DOHH2 (cell line): ENCODE results near the gene AGTRAP.

Source experiments
- H3F3A ChIP-seq: fragments of 200-600 bp; sonication (generic), shearing (Covaris generic); 2 replicates; pipeline ENCODE4 v1.6.0; 2016; ENCODE audit warnings: antibody characterized with exemption, mild to moderate bottlenecking; ENCODE audit not compliant: control insufficient read depth, insufficient read depth
- H3K27ac ChIP-seq: fragments of 200-600 bp; sonication (generic); 2 replicates; pipeline ENCODE4 v1.5.1; 2014; ENCODE audit warnings: low read depth, mild to moderate bottlenecking, low read length, moderate library complexity
- H3K27me3 ChIP-seq: fragments of 200-600 bp; sonication (generic); 2 replicates; pipeline ENCODE4 v1.6.1; 2014; ENCODE audit warnings: mild to moderate bottlenecking, low read length, mixed read lengths; ENCODE audit not compliant: control insufficient read depth
- H3K36me3 ChIP-seq: fragments of 200-600 bp; sonication (generic); 2 replicates; pipeline ENCODE4 v1.6.1; 2014; ENCODE audit warnings: mild to moderate bottlenecking, low read length, moderate library complexity, mixed read lengths; ENCODE audit not compliant: control insufficient read depth
- H3K4me1 ChIP-seq: fragments of 200-600 bp; sonication (generic); 2 replicates; pipeline ENCODE4 v1.6.1; 2014; ENCODE audit warnings: mild to moderate bottlenecking, low read length, mixed read lengths; ENCODE audit not compliant: control insufficient read depth
- H3K4me2 ChIP-seq: fragments of 200-600 bp; sonication (generic); 2 replicates; pipeline ENCODE4 v1.6.0; 2014; ENCODE audit warnings: mild to moderate bottlenecking, low read length, moderate library complexity
- H3K4me3 ChIP-seq: fragments of 200-600 bp; sonication (generic); 2 replicates; pipeline ENCODE4 v1.5.1; 2014; ENCODE audit warnings: mild to moderate bottlenecking, low read length, mixed read lengths
- H3K79me2 ChIP-seq: fragments of 200-600 bp; sonication (generic); 2 replicates; pipeline ENCODE4 v1.6.1; 2014; ENCODE audit warnings: mild to moderate bottlenecking, low read length, mixed read lengths; ENCODE audit not compliant: control insufficient read depth
- H3K9me2 ChIP-seq: fragments of 200-600 bp; sonication (generic); replicated peaks from 2 replicates; pipeline ENCODE4 v1.6.1; 2014; ENCODE audit warnings: mild to moderate bottlenecking, low read length, mixed read lengths; ENCODE audit not compliant: control insufficient read depth
- H3K9me3 ChIP-seq: fragments of 200-600 bp; sonication (generic); 2 replicates; pipeline ENCODE4 v1.6.1; 2014; ENCODE audit warnings: antibody characterized with exemption, low read length, mixed read lengths; ENCODE audit not compliant: control insufficient read depth, insufficient read depth
- H4K20me1 ChIP-seq: fragments of 200-600 bp; sonication (generic); 2 replicates; pipeline ENCODE4 v1.6.0; 2014; ENCODE audit warnings: low read depth, mild to moderate bottlenecking, antibody characterized with exemption, low read length, moderate library complexity; ENCODE audit not compliant: control insufficient read depth, insufficient read depth
- CTCF ChIP-seq: fragments of 200-600 bp; sonication (generic); IDR thresholded peaks from one replicate; pipeline ENCODE4 v1.5.1; 2014; ENCODE audit warnings: antibody characterized with exemption, mild to moderate bottlenecking, low read depth, low read length; ENCODE audit not compliant: poor library complexity, severe bottlenecking
- EZH2phosphoT487 ChIP-seq: fragments of 200-600 bp; sonication (generic); IDR thresholded peaks from 2 replicates; pipeline ENCODE4 v1.6.1; 2017; ENCODE audit warnings: borderline replicate concordance, mild to moderate bottlenecking, antibody characterized with exemption, low read length, moderate library complexity, mixed read lengths

The AGTRAP gene

DNA sequence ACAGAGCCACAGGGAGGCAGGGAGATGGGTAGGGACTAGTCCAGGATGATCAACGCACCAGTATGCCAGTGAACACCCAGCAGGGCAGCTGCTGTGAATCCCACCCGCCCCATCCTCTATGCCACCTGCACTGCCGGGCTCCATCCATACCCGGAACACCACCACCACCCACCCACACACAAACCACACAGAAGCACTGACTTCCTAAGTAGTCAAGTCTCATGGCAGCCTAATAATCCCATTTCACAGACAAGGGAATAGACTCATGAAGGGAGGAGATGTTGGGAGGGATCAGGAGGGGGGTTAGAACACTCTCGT, 38.1 kb upstream of the AGTRAP start:
- TF ChIP-seq CTCF (no peak), EZH2phosphoT487 (no peak)
- H3K4me2 ChIP-seq, result no peak overlapping the region
- no peak overlapping the region for H3K4me3 ChIP-seq
- no peaks in the 10 kb centered on the region for H4K20me1 ChIP-seq
- no peaks in the 10 kb centered on the region for H3K36me3 ChIP-seq
- H3K4me1 ChIP-seq, result no peaks in the 10 kb centered on the region
- peaks cover 29% of the 10 kb centered on the region for H3K27me3 ChIP-seq
- H3K9me3 ChIP-seq, result no peaks in the 10 kb centered on the region
- H3K27ac ChIP-seq, result no peak overlapping the region
- no peaks in the 10 kb centered on the region for H3F3A ChIP-seq
- H3K9me2 ChIP-seq, result no peaks in the 10 kb centered on the region
- H3K79me2 ChIP-seq, result no peaks in the 10 kb centered on the region

DNA sequence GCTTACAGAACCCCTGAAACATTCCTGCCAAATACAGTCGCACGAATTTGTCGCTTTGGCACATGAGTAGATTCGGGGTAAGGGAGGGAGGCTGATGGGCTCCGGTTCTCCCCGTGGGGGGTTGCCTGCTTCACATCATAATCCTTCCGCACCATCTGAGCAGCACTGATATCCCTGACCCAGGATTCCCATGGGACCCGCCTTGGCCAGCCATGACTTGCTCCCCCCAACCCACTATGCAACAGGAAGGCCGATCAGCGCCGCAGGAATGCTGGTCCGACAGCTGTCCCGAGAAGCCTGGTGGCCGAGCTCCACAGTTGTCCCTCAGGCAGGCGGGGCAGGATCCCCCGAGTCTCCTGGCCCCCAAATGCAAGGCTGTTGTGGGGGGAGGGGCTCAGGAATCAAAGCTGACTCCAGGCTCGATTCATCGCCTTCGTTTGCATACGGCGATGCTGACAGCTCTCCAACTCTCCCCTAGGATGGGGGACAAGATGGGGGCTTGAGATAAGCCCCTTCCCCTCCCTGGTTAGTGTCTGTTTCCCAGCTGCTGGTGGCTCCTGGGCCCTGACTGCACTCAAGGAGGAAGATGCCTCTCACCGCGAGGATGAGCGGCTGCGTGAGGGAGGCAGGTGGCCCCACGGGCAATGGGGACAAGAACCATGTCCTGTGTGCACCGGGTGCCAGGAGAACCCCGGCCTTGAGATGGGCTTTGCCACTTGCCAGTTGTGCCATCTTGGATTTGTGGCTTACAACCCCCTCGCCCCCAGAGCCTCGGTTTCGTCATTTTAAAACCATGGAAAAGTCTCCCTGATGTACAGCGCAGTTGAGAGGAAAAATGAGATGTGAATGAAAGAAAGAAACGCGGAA, 35.1 kb upstream of the AGTRAP start:
- H3K4me2 ChIP-seq, result no peak overlapping the region
- H3K4me1 ChIP-seq, result no peaks in the 10 kb centered on the region
- H3K9me2 ChIP-seq, result no peaks in the 10 kb centered on the region
- no peaks in the 10 kb centered on the region for H3F3A ChIP-seq
- H4K20me1 ChIP-seq, result no peaks in the 10 kb centered on the region
- H3K27me3 ChIP-seq, result peaks cover 16% of the 10 kb centered on the region
- no peak overlapping the region for H3K27ac ChIP-seq
- H3K79me2 ChIP-seq, result no peaks in the 10 kb centered on the region
- H3K4me3 ChIP-seq, result no peak overlapping the region
- TF ChIP-seq EZH2phosphoT487, result no peak
- no peak for TF ChIP-seq CTCF
- H3K9me3 ChIP-seq, result no peaks in the 10 kb centered on the region
- H3K36me3 ChIP-seq, result no peaks in the 10 kb centered on the region

- Histone ChIP-seq H3K4me1 (no peaks in the 10 kb centered on the region), H4K20me1 (no peaks in the 10 kb centered on the region), H3K4me3 (no peak overlapping the region), H3K36me3 (no peaks in the 10 kb centered on the region), H3K79me2 (no peaks in the 10 kb centered on the region), H3K27ac (no peak overlapping the region), H3K27me3 (peaks cover 16% of the 10 kb centered on the region), H3F3A (no peaks in the 10 kb centered on the region), H3K4me2 (no peak overlapping the region), H3K9me3 (no peaks in the 10 kb centered on the region), H3K9me2 (no peaks in the 10 kb centered on the region)
- no peak for TF ChIP-seq EZH2phosphoT487
- TF ChIP-seq CTCF, result no peak
These were observed 34.4 kb upstream of the AGTRAP start for GRCh38 chr1:11701551-11701961.
